ENCODE results near the gene MICAL2.

MICAL2 gene, protein sequence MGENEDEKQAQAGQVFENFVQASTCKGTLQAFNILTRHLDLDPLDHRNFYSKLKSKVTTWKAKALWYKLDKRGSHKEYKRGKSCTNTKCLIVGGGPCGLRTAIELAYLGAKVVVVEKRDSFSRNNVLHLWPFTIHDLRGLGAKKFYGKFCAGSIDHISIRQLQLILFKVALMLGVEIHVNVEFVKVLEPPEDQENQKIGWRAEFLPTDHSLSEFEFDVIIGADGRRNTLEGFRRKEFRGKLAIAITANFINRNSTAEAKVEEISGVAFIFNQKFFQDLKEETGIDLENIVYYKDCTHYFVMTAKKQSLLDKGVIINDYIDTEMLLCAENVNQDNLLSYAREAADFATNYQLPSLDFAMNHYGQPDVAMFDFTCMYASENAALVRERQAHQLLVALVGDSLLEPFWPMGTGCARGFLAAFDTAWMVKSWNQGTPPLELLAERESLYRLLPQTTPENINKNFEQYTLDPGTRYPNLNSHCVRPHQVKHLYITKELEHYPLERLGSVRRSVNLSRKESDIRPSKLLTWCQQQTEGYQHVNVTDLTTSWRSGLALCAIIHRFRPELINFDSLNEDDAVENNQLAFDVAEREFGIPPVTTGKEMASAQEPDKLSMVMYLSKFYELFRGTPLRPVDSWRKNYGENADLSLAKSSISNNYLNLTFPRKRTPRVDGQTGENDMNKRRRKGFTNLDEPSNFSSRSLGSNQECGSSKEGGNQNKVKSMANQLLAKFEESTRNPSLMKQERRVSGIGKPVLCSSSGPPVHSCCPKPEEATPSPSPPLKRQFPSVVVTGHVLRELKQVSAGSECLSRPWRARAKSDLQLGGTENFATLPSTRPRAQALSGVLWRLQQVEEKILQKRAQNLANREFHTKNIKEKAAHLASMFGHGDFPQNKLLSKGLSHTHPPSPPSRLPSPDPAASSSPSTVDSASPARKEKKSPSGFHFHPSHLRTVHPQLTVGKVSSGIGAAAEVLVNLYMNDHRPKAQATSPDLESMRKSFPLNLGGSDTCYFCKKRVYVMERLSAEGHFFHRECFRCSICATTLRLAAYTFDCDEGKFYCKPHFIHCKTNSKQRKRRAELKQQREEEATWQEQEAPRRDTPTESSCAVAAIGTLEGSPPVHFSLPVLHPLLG

DNA sequence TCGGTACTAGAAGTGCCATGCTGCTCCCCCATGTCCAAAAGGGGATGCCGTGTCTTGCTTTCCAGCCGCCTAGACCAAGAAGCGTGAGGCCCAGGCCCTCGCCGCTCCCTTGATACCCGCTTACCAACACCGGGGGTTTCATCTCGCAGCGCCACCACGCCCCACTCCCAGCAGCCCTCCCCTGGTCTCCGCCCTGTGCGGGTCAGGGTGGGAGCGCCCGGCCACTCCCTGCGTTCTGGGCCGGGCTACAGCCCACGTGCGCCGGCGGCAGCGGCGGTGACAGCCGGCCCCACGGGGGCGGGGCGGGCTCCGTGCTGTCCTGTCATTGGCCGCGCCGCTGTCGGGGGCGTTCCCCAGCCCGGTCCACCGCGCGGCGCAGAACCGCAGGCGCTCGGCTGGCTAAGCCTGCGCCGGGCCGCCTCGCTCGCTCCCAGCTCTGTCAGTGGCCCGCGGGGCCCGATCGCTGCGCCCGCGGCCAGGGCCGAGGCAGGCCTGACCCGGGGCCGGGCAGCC lies at the start of gene MICAL2:
TSS of gene MICAL2 (plus strand) at position 390 of the 513 bp plus-strand sequence. CDS start 51,566 bp downstream, outside the sequence.
- DNase-seq: peak; percentile 87

GRCh38 chr11:12061851-12062560 lies 48.4 kb upstream of the MICAL2 start:
- no peak for DNase-seq

DNA sequence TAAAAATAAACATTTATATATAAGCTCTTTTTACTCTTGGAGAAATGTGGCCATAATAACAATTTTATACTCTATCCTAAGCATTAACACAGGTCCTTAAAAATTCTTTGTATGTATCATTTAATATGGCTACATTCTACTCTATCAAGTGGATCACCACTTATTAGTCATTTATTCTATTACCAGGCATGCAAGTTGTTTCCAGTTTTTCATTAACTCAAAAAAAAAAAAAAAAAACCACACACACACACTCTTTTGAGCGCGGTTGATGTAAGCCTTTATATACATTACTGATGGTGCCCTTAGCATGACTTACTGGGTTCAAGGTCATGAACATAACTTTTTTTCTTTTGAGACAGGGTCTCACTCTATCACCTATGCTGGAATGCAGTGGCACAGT lies 47.1 kb upstream of the MICAL2 start:
- no peak for DNase-seq

GRCh38 chr11:12064136-12064953 lies 46.0 kb upstream of the MICAL2 start:
- peak; percentile 57 for DNase-seq

GRCh38 chr11:12064954-12065280 lies 45.5 kb upstream of the MICAL2 start:
- no peak for DNase-seq

- DNase-seq: no peak
These were observed 44.2 kb upstream of the MICAL2 start for GRCh38 chr11:12066056-12066798.

DNA sequence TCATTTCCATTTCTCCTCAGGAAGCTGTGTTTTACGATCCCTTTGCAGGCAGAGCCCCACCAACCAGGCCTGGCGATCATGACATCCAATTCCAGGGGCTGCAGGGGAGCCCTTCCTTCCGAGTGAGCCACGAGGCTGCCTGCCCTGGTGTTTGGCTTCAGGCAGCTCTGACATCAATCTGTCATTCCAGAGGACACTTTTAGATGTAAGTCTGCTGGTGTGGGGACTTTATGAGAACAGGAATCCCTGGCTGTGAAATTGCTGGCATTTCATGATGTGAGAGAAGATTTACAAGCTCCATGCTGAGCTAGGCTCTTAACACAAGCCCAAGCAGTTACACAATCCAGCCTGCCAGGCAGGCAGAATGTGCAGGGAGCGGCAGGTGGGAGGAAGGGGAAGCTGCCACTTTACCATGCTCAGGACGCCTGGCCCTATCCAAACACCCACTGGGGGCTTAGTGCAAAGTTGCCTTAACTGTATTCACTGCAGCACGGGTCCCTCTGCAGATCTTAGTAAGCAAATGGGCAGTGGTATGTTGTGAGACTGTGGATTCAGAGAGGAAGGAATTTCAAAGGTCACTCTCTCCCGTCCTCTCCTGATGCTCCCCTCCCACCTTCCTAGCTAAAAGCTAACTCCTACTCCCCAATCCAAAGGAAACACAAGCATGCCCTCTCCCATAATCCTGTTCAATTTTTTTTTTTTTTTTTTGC lies 43.4 kb upstream of the MICAL2 start:
- DNase-seq: no peak

GRCh38 chr11:12067796-12068357 lies 42.5 kb upstream of the MICAL2 start:
- no peak for DNase-seq

- DNase-seq: no peak
These were observed 41.2 kb upstream of the MICAL2 start for GRCh38 chr11:12069066-12069676.

GRCh38 chr11:12070446-12071267 lies 39.7 kb upstream of the MICAL2 start:
- no peak for DNase-seq

- no peak for DNase-seq
These were observed 38.8 kb upstream of the MICAL2 start for GRCh38 chr11:12071574-12071973.

GRCh38 chr11:12073436-12073835 lies 37.0 kb upstream of the MICAL2 start:
- DNase-seq: no peak

DNA sequence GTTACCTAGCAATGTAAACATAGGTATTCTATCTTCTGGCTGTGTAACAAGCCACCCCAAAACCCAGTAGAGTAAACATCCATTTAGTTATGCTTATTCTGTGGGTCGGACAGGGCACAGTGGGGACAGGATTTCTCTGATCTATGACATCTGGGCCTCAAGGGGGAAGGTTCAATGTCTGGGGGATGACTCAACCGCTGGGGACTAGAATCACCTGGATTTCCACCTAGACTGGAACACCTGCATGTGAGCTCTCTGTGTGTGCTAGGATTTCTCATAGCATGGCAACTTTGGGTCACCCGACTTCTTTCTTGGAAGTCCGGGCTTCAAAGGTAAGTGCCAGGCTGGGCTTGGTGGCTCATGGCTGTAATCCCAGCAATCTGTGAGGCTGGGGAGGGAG lies 36.5 kb upstream of the MICAL2 start:
- DNase-seq: no peak

DNA sequence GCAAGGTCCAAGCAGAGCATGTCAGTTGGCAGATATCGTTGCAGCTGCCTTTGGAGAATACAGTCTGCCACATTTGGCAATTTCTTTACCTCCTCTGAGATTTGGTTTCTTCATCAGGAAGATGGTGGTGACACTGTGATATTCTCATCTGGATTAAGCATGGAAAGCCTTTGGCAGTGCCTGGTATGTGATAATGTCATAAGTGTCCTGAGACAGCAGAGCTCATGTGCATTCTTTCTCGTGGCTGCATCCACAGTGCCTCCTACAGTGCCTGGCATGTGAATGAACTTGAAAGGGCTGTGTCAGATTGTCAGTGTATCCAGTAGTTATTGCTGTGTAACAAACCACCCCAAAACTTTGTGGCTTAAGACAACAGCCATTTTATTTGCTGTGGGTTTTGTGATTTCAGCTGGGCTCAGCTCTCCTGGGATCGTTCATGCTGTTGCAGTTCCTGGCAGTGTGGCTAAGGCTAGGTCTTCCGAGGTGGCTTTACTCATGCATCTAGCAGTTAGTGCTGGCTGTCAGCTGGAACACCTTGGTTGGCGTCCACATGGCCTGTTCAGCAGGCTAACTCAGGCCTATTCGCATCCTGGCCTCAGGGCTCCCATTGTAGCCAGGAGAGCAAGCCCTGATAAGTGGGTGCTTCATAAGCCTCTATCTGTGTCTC lies 35.7 kb upstream of the MICAL2 start:
- no peak for DNase-seq

DNA sequence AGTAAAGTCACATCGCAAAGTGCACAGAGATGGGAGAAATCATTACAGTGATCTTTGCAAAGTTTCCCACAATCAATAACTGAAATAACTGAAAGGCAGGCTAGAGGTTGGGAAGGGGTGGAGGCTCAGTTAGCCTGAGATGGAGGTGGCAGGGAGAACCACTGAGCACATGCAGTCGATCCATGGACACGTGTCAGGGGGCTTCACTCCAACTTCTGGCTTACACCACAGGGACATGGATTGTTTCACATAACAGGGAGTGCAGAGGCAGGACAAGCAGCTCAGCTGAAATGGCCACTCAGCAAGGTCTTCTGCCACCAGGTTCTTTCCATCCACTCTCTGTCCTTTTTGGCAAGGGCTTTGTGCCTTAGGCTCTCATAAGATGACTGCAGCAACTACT lies 35.1 kb upstream of the MICAL2 start:
- DNase-seq: no peak

DNA sequence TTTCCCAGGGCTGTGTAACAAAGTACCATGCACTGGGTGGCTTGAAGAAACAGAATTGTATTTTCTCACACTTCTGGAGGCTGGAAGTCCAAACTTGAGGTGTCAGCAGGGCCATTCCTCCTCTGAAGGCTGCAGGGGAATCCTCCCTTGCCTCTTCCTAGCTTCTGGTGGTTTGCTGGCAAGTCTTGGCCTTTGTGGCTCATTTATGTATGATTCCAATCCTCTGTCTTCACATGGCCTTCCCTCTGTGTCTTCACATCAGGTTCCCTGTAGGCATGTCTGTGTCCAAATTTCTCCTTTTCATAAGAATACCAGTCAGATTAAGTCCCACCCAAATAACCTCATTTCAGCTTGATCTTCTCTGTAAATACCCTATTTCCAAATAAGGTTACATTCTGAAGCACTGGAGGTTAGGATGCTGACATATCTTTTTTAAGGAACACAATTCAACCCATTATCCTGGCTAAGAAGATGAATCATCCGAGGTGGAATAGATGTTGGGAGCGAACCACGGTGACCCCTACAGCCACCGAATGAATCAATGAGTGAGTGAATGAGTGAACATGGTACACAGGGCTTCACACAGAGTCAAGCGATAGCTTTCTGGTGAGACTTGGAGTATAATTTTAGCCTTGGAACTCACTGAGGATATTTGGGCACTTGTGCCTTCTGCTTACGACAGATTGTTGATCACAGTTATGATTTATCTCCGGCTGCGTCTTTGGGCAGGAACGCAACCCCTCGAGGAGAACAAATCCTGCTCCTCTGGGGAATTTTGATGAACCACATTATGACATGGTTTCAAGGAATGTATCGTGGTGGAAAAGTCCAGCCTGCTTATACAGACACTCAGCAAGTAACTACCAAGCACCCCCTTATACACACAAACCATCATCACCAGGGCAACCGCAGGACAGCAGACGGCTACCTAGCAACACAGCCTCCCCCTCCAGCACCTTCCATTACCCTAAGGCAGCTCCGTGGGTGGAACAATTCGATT lies 34.3 kb upstream of the MICAL2 start:
- DNase-seq: no peak
